Kidney capillary endothelial cell (primary cell): ENCODE measurements around the gene KAZALD1.

ENCODE experiments used
- DNase-seq: peaks from one replicate; pipeline ENCODE4 v3.0.0-alpha.2; 2018; ENCODE audit warnings: low spot score

Gene KAZALD1, protein sequence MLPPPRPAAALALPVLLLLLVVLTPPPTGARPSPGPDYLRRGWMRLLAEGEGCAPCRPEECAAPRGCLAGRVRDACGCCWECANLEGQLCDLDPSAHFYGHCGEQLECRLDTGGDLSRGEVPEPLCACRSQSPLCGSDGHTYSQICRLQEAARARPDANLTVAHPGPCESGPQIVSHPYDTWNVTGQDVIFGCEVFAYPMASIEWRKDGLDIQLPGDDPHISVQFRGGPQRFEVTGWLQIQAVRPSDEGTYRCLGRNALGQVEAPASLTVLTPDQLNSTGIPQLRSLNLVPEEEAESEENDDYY

DNA sequence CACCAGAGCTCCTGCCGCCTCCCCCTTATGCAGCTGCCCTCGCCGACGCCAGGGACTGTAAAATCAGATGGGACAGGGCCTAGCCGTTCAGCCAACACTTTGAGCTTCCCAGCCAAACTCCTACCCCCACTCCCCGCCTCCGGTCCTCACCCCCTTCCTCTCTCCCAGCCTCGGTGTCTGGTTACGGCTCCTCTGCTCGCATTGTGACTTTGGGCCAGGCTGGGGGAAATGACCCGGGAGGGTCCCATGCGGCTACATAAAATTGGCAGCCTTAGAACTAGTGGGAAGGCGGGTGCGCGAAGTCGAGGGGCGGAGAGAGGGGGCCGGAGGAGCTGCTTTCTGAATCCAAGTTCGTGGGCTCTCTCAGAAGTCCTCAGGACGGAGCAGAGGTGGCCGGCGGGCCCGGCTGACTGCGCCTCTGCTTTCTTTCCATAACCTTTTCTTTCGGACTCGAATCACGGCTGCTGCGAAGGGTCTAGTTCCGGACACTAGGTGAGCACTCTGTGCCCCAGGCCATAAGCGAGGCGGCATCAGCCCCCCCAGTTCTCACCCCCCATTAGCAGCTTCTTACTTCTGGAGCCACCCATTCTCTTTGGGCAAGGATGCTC lies at the start of gene KAZALD1:
Gene KAZALD1, plus strand, starts transcription at position 366 of the 608 bp plus-strand sequence. CDS start 604 bp downstream, outside the sequence.
- no peak for DNase-seq

DNA sequence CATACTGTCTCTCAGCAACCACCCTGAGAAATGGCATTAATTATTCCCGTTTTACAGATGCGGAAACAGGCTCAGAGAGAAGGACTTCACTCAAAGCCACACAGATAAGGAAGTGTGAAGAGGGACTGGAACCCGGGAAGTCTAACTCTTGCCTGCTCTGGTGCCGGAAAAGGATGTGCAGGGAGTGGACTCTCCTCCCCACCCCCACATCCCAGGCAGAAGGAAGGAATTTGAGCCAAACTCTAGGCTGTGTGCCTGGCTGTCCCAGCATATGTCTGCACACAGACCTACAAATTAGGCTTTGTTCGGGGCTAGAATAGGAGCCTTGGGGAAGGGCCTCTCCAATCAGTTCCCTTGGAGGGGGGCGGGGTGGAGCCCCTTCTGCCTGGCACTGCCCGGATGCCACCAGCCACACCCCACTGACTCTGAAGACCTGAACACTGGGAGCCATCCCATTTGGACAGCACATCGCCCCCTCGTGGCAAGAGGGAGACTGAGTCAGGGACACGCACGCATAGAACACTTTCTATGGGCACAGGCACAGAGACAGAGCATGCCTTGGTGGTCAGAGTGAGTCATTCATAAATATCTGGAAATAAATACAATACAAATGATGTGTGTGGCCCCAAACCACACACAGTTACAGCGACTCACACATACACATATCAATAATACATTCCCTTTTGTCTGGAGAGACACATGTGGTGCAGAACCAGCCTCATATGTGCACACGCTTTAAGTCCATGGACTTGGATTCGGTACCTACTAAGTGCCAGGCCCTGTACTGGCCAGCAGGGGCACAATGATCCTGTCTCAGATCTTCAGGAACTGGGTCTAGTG lies 49.0 kb upstream of the KAZALD1 start:
- peak; percentile 91 for DNase-seq

DNA sequence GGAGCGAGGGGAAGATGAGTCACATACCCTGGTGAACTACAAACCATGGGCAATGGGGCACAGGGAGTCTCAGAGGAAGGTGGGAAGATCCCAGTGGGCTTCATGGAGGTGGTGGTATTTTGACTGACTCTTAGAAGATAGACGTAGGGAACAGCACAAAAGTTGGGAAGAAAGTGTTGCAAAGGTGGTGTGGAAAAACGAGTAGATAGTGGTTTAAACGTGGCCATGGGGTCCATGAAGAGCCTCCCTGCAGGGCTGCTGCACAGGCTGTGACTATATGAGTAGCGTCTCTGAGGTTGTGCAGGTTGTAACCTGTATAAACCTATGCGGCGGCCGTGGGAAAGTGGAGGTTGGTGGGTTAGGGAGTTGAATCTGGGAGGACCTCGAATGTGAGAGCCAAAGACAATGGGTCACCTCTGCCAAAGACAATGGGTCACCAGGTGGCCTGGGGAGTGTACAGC lies 48.4 kb upstream of the KAZALD1 start:
- no peak for DNase-seq

DNA sequence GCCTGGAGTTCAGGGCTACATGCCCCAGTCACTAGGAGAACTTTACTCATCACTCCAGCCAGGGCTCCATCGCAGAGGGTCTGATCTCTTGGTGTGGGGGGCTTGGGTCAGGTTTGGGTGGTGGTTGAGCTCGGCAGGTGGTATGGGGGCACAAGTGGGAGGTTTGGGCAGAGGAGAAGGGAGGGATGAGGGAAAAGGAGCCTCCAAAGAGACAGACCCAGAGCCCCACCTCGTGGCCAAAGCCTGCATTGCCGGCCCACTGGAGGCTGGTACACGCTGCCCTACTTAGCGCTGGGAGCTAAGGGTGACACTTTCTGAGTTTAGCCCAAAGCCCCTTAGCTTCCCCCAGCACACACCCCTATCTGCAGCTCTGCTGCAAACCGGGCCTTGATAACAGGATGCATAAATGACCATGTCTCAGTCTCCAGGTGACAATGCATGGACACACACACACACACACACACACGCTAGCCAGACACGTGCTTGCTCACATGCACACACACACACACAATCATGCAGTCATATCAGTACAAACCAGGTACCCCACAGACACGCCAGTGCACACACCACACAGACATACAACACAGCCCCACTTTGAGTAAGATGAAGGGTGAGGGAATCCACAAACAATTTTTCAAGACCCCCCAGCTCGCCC lies 47.4 kb upstream of the KAZALD1 start:
- no peak for DNase-seq

DNA sequence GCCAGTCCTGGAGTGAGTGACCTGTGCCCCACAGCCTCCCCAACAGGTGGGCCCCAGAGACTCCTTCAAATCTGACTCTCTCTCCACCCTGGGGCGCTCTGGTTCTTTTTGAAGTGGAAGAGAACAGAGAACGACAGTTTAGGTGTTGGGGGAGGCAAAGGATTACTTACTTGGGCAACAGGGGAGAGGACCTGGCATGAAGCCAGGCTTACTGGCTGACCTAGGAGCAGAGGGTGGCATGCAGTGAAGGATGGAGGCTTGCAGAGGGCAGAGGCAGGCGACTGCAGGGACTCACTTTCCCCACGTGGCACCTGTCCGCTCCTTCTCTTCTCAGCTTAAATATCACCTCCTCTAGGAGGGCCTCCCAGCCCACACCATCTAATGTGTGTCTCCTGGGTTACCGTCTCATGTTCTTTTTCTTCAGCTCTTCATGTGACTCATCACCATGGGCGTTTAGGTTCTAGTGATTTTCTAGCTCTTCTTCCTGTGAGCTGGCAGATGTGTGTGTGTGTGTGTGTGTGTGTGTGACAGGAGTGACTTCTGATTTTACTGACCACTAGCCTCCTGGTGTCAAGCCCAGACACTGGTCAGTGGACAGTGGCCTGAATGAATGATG lies 46.7 kb upstream of the KAZALD1 start:
- DNase-seq, result no peak

DNA sequence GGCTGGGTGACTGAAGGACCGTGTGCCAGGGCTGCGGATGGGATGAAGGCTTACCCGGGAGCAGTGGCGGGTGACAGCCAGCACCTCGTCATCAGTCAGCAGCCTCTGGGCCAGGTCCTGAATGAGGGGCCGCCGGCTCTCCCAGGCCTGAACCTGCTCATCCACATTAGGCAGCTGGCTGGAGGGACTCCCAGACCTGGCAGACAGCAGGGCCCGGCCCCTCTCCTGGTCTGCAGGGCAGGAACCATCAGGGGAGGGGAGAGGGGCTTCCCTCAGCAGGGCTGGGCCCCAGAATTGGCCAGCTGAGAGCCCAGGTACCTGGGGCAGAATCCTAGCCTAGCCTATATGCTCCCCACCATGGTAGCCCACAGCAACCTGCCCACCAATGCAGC lies 46.2 kb upstream of the KAZALD1 start:
- DNase-seq, result no peak

DNA sequence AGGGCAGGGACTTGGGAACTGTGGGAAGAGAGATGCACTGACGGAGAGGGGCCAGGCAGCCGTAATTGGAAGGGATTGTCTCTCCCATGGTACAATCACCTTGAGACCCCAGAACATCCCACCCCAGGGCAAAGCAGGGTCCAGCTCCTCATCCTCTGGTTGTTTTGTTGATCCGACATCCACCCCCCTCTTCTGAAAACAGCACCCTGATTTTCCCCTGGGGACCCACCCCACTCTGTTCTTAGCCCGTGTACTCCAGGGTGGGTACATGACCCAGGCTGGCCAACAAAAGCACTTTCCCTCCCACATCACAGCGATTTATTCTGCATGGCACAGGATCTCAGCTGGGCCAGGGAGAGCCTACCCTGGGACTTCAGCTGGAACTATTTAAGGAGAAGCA lies 45.0 kb upstream of the KAZALD1 start:
- no peak for DNase-seq

DNA sequence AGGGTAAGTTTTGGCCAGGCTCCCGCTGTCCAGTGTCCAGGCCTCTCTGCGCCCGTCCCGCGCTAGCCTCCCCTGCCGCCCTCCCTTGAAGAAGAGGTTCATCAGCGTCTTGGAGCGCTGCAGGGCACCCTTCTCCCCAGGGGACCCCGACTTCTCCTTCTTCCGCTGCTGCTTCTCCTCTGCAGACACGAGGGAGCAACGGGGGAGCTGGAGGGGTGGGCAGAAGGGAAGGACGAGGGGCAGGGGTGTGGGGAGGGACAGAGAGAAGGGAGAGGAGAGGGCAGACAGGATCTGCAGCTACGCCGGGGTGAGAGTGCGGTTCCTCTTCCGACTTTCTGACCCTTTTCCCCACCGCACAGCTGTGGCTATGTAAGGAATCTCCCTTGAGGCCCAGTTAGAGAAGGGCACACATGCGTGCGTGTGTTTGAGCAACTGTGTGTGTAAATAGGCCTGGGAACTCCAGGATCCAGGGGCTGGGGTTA lies 43.6 kb upstream of the KAZALD1 start:
- DNase-seq, result no peak

DNA sequence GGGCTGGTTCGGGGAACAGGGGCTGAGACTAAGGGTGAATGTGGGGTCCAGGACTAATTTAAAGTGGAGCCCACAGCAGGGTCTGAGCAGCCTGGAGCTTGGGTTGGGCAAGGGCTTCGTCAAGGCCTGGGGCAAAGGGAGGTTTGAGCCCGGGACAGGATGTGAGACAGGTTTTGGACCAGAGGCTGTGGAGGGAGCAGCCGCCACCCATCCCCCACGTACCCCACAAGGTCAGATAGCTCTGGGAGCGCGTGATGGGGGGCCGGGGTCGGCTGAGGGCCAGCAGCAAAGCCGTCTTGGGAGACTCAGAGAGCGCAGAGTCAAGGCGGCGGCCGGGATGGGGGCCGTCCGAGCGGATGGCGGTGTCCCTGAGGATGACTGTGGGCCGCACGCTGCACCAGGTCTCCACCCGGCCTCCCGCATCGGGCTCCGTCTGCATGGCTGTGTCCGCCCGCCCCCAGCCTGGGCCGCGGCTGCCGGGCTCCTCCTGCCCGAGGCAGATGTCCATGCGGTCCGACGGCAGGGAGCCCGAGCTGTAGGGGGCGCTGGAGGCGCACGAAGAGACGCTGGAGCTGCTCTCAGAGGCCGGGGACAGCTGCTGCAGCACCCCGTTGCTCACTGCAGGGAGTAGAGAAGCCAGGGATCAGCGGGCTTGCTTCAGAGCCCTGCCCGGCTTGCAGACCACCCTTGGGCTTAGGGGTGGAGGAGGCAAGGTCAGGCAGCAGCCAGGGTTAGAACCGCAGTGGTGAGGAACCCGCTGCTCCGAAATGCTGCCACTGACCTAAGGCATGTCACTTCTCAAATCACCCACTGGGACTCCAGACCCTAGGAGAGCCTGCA lies 43.0 kb upstream of the KAZALD1 start:
- peak; percentile 85 for DNase-seq

DNA sequence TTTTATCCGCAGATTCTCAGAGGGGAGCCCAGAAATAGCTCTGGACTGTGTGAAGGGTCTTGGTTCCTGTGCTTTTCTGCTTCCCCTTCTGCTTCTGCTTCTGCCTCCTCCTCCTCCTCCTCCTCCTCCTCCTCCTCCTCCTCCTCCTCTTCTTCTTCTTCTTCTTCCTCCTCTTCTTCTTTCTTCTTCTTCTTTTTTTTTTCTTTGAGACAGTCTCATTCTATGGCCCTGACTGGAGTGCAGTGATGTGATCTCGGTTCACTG lies 42.4 kb upstream of the KAZALD1 start:
- DNase-seq, result no peak

DNA sequence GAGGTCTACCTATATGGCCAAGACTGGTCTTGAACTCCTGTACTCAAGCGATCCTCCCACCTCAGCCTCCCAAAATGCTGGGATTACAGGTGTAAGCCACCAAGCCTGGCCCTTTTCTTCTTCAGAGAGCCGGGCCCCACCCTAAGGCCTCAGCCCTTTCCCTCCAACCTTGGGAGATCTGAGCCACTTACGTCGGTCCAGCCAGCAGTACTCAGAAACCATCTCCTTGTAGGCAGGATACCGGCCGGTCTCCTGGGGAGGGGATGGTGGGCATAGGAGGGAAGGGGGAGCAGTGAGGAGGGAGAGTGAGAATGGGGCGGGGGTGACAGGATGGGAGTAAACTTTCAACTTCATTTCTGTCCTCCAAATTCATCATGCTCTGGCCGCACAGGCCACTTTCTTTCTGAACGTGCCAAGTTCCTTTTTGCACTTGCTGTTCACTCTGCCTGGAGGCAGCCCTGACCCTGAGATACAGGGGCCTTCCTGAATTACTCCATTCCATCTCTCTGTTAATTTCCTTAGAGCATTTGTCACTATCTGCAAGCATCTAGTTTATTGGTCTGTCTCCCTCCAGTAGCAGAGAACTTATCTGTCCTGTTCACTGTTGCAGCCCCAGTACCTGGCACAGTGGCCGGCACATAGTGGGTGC lies 41.2 kb upstream of the KAZALD1 start:
- no peak for DNase-seq

DNA sequence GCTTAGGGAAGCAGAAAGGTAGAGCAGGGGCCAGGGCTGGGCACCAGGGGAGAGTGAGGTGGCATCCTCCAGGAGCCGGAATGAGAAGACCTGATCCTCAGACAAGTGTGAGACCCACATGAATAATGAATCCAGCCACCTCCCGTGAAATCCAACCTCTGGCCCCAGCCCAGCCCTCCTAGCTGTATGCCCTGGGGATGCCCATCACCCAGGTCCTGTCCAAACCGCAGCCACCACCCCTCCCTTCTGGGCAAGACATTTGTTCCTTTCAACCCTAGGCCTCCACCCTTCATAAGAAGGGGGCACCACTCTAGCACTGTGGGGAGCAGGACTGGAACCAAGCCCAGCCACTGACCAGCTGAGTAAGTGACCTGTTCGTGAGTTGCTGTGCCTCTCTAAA lies 40.5 kb upstream of the KAZALD1 start:
- no peak for DNase-seq

DNA sequence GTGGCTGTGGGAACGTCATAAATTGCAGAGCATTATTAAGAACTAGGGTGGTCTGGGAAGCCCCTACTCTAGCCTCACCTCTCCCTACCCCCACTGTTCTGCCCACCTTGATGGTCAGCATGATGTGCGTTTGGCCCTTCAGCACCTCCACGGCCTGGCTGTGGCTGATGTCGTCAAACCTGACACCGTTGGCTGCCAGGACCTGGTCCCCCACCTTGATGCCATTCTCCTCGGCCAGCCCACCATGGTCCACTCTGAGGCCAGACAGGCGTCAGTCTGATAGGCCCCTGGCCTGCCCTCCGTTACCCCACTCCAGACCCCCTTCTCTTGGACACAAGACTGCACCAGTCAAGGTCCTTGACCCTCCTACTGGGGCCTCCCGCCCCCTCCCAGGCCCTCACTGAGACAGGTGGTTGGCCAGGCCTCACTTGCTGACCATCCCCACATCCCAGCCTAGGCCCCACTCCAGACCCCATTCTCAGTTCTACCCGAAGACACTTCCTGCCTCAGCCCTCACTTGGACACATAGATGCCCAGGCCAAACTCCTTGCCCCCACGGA lies 40.0 kb upstream of the KAZALD1 start:
- no peak for DNase-seq

DNA sequence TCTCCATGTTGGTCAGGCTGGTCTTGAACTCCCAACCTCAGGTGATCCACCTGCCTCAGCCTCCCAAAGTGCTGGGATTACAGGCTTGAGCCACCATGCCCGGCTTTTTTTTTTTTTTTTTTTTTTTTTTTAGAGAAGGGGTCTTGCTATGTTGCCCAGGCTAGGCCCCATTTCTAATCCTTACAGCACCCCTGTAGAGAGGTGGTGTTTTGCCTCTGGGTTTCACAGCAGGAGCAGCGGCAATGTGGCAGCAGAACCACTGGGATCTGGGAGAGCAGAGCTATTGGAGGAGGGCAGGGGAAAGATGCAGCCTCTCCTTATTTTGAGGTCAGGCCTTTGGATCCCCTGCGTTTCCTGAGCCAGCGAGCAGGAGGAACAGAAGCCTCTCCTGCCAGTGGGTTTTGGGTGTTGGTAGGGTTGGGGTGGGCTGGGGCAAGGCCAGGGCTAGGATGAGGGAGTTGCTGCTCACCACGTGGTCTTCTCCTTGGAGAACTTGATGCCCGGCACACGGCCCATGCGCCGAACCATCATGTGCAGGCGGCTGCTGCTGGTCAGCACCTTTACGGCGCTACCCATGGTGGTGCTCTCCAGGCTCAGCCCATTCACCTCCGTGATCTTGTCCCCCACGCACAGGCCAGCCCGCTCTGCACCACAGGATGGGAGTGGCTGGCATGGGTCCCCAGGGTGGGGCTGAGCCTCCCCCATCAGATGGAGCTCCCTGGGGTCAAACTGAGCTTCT lies 38.7 kb upstream of the KAZALD1 start:
- no peak for DNase-seq

DNA sequence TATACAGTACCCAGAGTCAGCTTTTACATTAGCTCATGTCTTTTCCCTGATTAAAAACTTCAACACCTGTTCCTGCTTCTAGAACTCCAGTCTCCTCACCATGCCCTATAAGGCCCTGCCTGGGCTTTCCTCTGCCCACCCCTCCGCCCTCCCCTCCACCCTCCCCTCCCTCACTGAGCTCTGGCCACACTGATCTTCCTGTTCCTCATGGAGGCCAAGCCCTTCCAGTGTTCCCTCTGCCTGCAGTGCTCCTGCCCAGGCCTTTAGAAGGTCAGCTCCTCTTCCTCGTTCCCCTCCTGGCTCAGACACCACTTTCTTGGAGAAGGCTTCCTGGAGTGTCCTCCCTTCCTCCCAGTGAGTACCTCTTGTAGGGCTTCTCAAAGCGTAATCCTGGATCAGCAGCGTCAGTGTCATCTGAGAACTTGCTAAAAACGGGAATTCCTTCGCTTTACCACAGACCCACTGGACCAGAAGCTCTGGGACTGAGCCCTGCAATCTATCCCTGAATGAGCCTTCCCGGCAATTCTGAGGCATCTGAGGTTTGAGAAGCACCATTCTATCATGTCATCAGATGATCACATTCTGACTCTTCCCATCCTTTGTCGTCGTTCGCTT lies 34.6 kb upstream of the KAZALD1 start:
- DNase-seq, result no peak

DNA sequence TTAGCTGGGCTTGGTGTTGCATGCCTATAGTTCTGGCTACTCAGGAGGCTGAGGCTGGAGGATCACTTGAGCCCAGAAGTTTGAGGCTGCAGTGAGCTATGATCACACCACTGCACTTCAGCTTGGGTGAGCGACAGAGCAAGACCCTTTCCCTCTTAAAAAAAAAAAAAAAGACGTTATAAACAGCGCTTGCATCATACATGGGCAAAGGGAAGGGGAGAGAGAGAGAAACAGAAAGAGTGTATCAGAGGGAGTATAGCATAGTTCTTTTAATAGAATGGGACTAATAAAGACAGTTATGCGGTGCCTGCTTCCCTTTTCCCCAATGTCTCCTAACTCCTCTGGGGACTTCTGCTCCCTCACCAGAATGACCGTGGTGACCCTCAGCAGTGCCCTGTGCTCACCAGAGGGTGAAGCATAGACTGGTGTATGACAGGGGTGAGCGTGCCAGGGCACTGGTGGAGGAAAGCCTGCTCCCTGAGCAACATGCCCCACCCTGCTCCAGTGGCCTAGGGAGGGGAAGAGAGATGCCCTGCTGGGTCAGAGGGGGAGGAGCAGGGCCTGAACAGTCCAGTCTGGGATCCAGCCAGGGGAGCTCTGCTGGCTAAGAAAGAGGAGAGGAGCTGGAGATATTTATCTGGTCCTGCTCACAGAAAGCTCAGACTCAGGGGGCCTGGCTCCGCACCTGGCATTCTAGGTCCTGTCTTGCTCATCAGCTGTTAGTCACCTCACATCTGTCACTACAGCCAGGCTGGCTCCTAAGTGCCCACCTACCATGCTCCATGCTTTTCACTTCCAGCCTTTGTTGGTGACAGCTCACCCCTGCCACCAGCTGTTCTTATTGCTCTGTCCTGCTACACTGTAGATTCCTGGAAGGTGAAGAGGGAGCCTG lies 33.1 kb upstream of the KAZALD1 start:
- DNase-seq, result no peak

DNA sequence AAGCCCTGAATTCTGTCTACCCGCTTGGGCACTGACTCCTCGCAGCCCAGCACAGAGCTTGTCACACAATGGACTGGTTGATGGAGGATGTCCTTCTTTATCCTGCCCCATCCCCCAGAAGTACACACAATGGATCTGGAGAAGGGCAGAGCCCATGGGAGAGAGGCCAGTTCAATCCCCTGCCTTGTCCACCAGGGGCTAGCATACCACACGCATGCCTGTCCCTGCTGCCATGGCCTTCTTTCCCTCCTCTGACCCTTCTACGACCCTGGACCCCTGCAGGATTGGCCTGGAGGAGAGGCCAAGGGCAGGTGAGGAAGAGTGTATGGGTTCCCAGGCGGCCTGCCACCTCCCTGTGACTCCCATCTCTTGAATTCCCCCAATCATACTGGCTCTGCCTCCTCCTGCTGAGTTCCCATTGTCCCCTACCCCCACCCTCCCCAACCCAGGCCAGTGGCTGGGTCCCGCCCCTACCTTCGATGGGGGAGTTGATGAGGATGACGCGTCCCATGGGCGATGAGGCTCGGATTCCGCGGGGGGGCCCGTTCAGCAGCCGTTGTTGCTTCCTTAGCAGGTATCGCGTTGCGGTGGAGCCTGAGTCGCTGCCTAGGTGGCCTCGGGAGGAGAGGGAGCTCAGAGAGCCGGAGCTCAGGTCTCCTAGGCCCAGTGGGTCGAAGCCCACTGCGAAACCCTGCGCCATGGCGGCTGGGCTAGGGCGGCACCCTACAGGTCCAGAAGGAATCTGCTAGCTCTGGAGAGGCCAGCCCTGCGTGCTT lies 32.1 kb upstream of the KAZALD1 start:
- no peak for DNase-seq
